ENCODE results near the gene FSTL1.

Gene FSTL1

DNA sequence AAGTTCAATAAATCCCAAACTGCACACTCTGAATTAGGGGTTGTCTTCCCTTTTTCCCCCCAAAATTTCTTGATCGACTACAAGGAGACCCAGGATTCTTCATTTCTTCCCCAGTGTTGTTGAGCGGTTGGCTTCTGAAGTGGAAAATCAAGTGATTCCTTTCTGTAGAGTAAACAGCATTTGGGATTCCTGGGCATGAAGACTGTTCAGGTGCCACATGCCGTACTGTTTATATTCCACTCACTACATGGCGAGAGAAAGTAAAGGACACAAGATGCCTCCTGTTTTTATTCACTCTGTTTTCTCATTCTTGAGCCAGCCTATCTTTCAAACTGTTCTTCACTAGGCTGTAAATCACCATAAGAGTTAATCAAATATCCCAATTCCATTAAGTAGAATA, 12.6 kb downstream of the FSTL1 start:
- DNase-seq, result no peak

DNA sequence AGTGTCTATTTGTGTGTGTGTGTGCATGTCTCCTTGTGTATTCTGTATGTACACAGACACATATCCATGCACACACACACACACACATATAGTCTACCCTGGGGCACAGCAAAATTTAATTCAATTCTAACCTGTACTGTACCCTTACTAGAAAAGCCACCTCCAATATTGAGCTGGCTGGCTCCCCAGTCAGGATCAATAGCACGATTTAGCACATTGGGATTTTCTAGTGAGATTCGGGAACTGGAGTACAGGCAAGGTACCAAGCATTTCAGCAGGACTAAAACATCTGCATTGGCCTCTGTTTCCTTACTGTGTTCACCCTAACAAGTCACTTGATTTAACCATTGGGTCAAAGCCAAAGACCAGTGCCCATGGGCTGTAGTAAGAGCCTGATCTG, 13.2 kb downstream of the FSTL1 start:
- DNase-seq, result no peak

DNA sequence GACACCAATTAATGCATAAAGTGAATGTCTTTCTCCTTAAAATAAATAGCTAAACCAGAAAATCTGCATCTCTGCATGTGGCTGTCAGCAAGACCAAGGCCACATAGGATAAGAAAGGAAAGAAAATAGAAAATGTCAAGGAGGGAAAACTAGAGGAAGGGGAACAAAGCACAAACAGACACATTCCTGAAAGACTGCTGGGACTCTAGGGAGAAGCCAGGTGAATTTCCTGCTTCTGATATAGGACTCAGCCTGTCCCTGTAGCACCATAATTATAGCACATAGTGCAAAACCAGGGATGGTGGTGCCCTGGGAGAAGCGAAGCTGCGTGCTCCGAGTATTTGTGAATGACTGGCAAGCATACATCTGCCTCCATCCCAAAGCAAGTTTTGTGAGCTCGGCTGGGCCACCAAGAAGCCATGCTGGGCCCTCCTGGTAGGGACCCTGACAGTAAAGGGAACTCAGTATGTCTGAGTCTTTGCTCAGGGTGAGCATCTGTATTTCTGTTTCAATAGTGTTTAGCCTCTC, 14.2 kb downstream of the FSTL1 start:
- no peak for DNase-seq

DNA sequence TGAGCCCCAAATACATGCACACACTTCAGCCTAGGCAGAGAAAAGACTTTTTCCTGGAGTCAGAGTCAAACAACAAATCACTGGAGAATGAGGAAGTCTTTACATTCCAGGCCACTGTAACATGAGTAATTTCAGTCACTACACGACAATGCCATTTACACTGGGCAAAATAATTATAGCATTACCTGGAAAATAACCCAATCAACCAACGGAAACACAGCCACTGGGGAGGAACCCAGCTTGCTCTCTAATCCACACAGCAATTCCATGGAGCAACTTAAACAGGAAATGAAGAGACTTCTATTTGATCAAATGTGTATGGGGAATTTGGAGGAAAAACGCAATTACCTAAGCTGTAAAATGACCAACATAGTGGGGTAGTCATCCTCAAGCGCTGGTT, 15.2 kb downstream of the FSTL1 start:
- no peak for DNase-seq

DNA sequence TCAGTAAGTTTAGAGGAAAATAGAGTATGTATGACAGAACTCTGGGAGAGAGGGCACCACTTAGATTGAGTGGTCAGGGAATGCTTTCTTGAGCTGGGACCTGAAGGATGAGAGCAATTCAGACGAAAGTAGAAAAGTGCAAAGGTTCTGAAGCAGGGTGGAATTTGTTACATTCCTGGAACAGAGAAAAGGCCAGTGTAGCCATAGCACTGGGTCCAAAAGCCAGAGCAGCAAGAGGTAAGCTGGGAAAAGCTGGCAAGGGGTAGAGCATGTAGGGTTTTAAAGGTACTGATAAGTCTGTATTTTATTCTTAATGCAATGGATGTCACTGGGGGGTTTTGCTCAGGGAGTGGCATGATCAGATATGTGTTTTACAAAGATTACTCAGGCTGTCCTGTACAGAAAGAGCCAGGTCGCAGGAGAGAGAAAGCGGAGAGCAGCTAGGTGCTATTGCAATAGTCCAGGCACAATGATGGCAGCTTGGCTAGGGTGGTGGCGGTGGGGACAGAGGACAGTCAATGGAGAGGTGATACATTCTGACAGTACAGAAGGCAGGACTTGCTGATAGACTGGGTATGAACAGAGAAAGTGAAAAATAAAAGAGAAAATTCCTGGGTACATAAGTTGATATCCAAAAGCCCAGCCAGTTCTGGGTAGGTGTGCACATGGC, 17.0 kb downstream of the FSTL1 start:
- no peak for DNase-seq

DNA sequence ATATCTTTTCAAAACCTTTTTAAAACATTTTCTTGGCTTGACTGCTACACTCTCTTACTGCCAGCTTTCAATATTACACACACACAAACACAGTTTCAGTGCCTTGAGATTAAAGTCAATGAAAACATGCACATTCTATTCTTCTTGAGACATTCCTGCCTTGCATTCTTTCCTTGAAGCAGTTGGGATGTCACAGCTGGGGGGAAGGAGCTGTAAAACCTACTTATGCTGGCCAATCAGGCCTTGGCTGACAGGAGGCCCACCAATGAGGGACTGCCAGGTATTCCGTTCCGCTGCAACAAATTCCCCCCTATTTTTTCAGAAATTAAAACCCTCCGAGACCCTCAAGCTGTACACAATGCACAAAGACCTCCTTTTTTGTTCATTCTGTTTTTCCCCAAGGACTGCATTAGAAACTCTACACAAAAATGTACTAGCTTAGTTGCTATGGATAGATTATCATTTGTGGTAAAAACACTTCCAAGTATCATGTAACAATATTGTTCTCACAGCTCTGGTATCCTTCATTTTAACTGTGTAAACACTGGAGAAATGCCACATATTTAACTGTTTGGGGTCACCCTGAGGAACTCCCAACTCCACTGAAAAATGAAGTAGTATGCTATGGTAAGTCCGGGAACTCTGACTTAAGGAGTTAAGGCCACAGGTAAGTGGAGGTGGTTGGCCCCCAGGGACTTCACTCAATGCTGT, 18.5 kb downstream of the FSTL1 start:
- DNase-seq, result no peak

DNA sequence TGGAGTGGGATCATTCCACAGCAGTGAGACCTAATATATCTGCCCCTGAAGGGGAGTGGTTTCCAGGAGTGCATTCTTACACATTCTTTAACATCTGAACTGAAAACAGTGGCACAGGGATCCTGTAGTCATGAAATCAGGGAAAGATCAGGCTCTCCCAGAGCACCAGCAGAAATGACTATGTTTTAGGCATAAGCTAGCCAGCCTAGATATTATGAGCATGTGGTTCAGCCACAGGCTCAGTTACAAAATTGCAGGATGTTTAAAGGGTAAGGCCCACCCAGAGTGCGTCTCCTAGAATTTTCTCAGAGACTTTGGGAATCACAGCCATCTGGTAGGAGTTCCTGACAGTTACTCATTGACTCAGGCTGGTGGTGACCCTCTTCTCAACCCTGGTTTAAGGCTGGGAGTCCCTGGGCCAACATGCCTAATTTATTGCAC, 20.9 kb downstream of the FSTL1 start:
- no peak for DNase-seq

DNA sequence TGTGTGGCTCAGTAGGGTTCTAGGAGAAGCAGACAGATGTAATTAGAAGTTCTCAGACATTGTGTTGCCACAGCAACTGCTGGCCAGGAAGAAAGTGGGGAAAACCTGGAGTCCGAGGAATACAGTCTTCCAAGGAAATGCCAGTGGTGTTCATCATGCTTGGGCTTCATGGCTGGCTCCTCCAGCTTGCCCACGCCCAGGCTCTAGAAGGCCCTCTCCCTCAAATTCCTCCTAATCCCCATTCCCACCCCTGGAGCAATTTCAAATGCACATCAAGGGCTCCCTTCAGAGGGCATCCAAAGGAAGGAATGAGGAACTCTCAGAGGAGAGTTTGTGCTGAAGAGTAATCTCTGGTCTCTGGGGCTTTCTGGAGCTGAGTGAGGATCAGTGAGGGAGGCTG, 21.9 kb downstream of the FSTL1 start:
- DNase-seq, result no peak

DNA sequence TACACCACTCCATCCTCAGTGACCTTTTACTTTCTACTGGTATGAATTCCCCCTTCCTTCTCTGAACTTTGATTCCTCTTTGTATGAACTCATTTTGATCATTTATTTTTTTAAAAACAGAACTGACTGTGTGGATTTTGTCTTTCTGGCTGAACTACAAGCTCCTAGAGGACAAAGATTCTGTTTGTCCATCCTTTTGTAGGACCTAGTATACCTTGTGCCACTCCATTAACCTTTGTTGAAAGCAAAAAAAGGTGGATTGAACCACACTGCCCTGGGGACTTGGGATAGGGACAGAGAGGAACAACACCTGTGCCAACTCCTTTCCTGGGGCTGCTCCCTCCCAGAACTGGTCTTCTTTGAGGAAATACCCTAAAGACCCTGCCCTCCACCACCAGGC, 23.6 kb downstream of the FSTL1 start:
- no peak for DNase-seq

DNA sequence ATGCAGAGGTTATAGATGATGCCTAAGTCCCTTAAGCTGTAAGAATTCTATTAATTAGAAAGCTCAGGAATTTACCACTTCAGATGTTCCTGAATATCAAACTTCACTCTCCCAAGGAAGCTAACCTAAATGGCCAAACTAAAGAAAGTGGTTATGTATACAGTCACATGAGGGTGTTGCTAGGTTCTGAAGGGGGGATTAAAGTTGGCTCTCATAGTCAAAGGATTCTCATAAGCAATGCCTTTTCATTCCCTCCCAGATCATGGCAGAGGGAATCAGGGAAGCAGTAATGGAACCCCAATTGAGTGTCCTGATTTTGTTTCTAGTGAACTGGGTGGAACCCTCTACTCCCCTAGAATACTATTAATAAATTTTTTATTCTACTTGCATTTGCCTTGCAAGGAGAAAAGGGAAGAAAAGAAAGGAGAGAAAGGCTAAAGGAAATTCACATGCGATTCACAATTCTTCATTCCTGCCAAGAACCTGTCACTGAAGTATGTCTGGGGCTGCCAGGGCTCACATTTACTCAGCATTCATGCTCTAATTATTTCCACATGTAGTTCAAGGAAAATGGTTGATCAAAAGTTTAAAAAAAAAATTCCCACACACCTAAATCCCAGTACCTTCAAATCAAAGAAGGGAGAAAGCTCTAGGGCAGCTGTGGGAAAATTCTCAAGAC, 25.1 kb downstream of the FSTL1 start:
- no peak for DNase-seq

DNA sequence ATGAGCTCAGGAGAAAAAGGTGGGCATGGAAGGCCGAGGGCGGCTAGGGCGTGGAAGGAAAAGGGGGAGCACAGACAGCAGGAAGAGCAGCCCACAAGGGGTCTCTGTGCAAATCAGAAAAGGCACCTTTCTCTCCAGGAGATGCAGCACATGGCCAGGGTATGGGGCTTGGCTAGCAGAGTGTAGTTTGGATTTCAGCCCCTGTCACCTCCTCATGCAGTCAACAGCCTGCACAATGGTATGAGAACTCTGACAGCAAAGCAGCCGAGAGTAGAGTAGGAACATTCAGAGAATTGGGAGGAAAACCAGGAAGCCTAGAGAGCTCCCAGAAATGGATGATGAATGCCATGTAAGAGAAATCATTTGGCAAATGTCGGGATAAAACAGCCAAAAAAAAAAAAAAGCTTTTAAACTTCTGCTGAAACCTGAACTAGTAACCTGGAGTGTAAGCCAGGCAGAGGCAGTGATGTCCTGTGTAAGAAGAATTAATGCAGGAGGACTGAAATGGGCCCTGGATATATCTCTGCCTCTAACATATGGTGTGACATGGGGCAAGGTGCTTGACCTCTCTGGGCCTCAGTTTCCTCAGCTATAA, 25.7 kb downstream of the FSTL1 start:
- no peak for DNase-seq

DNA sequence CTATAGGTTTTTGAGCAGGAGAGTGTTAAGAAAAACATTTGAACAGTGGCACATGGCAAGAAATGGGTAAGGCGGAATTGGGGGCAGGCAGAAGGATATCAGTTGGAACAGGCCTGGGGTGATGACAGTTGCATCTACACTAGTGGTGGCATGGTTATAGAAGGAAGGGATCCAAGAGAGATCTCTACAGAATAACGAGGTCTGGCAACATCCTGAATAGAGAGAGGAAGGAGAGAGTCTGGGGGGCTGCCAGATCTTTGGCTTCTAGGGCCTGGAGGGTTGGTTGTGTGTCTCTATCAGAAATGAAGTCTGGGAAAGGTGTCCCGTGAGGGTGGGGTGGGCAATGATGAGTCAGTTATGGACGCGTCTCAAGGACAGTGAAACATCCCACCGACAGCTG, 26.3 kb downstream of the FSTL1 start:
- no peak for DNase-seq

DNA sequence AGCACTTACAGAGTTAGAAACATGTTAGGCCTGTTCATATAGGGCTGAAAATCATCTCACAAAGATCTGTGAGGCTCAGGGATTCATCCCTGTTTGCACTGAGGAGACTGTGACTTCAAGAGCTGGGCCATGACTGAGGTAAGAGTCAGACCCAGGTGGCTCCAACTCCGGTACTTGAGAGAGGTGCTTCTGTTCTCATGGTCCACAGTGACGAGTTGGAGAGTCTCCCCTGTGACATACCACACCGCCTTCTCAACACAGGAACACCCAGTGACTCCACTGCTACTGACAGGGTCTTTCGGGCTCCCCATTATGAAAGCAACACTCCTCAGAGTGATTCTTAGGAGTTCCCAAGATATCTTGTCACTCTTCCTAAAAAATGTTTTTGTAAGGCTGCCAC, 27.4 kb downstream of the FSTL1 start:
- no peak for DNase-seq

DNA sequence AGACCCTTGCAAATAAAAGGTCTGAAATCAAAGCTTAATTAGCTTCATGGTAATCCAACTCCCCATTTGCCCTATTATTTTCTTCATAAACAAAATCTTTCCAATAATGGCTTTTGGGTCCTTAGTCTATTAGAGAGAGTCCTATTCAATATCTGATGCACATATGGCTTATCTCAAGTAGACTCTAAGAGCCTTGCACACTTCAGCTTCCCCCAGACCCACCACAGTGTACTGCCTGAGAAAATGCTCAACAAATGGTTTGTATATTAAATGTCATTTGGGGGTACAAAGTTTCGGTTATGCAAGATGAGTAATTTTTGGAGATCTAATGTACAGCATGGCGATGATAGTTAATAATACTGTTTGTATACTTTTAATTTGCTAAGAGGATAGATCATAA, 28.9 kb downstream of the FSTL1 start:
- DNase-seq, result no peak

DNA sequence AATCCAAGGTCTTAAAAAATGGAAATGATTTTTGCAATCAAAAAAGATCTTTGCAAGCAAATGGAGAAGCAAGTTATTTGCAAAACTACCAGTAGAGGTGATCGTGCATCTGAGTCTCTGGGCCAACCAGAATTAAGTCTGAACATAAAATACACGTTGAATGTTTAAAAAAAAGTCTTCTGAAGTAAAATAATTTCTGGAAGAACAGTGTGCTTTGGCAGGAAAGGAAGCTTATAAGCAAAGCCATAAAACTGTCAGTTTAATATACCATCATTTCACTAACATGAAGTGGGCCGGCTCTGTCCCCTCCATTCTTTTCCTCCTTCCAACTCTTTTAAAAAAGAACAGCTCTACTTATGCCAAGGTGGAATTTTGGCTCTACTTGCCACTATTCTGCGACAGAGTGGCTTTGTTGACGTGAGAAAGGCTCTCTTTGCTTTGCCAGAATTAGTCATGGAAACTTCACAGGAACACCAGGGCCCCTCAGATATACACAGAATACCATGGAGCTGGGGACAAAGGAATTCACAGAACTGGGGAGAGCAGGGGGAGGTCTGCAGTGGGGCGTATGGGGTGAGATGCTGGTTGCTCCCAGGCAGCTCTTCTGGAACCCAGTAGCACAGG, 29.8 kb downstream of the FSTL1 start:
- DNase-seq, result no peak

DNA sequence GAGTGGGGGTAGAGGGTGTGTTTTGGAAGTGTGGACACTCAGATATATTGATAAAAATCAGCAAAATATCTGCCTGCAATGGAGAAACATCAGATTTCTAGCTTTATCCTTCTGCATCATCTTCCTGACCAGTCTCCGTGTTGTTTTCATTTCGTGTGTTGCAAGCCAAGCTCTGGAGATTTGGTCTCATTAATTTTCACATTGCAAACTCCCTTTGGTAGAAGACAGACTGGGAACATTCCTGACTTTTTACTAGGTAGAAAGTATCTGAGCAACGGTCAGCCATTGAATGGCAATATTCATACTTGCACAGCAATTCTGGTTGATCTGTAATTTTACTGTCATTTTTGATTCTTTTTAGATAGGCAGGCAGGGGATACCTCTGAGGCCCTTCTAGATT, 30.4 kb downstream of the FSTL1 start:
- no peak for DNase-seq

DNA sequence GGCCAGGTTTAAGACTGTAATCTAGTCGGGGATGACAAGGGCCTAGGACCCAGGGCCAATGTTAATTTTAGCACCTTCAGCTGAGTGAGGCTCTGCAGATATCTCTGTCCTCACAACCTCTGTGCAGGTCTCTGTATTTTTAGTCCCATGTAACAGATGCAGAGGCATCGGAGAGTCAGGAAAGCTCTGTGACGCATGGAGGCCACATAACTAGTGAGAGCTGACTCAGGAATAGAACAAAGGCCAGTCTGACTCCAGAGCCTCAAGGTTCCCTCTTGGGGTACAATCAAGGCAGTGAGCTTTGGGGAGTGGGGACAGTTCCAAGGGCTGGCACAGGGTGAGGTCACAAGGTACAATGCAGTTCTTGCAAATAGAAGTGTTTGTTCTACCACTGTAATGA, 31.0 kb downstream of the FSTL1 start:
- no peak for DNase-seq

DNA sequence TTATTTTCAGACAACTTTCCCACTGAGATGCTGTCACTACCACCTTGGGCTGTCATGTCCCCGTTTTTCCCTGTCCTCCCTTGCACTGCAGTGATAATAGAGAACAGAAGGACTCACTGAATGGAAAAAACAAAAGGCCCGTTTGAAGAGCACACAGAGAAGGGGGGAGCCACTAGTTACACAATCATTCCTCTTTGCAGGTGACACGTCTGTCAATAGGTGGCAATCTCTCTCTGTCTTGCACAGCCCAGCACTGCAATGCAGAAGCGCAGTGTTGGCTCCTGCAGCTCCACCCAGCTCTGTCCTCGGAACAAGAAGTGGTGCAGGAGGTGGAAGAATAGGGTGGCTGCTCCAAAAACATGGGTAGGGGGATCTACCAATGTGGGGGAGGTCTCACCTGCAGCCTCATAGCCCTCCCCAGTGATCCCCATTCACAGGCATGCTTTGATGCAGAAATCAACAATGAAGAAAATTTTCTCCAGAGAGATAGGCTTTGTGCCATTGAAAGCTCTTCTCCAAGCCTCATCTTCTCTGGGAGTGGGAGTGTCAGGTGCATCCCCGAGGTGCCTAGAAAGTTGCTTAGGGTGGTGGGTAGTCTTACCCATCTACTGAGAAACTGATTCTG, 31.8 kb downstream of the FSTL1 start:
- DNase-seq, result peak; percentile 66 to 69

DNA sequence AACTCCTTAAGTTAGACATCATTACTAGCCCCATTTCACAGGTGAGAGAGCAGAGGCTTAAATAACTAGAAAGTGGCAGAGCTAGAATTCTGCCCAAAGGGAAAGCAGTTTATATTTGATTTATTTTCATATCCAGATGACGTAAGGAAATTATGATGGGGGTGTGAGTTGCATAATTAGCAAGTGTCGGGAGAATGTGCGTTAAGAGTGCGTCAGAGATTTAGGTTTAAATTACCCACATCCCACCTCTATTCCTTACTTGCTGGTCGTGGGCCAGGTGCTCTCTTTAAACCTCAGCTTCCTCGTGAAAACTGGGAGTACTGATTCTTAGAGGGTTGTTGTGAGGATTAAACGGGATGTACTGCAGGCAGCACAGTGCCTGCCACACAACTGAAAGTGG, 32.3 kb downstream of the FSTL1 start:
- DNase-seq, result no peak

DNA sequence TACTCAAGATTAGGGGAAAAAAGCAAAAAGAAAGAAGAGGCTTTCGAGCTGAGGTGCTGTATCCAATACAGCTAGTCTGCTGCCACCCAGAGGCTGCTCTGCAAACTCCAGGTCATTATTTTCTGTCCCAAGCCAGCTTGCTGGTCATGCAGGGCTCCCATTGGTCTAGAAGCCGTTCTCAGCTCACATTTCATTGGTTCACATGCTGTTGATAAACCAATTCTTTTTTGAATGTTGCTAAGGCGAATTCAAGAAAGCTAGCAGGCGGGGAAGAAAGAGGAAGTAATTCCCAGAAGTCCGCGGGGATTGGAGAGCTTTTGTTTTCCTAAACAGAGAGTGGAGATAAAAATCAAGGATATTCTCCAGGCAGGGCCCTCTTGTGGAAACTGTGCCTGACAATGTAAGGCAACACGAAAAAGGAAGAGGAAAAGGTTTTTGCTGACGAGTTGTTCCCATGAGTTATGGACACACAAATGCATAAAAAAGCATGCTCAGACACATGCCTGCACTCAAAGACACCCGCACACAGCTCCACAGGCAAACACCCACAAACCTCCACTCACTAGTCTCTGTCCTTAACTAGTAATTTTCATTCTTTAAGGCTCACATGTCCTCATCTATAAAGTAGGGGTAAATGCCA, 33.4 kb downstream of the FSTL1 start:
- peak; percentile 93 to 94 for DNase-seq

DNA sequence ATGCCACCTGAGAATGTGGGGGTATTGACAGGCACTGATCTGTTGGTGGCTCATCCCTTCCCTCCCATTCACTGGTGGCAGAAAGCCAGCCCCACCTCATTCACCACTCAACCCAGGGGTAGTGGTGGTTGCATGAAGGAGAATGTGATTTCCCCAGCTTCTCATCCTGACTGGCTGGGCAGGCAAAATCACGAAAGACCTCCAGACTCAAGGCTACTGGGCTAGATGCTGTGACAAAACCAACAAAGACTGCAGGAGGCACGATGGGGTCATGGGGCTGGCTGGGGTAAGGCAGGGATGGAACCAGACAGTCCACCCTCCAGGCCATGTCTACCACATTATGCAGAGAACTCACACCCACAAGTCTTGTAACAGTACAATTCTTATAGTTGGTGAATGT, 33.9 kb downstream of the FSTL1 start:
- no peak for DNase-seq

DNA sequence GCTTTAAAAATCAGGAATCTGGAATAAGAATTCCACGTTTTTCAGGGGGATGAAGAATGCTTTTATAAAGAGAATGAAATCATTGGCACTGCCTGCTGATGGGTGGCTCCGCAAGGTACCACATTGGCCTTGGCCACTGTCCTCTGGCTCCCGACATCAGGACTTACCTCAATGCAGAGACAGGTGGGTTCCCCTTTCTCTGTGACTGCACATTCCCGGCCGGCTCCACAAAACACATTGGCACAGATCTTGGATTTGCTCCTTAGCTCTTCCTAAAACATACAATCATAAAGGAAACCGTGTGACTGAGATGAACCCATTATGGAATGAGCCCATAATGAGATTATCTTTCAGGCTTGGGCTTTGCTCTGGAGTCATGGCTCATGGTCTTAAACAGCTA, 35.0 kb downstream of the FSTL1 start:
- no peak for DNase-seq

All from SHP77 (cell line).